ENCODE data around the gene SEMA4D.

The SEMA4D gene

DNA sequence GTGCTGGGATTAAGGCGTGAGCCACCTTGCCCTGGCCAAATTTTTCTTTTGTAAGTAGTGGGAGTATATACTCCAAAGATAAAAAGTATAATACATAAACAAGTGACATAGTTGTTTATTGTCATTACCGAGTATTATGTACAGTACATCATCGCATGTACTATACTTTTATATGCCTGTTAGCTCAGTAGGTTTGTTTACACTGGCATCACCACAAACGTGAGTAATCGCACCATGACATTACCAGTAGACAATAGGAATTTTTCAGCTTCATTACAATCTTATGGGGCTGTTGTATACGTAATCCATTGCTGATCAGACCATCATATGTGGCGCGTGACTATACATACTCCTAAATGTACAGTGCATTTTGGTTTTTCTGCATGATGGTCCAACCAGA is 169.8 kb downstream of the SEMA4D start:
- no peak for DNase-seq (ENCODE audit: low read depth in 1 of 2, low spot score in 1 of 2)

- no peak for DNase-seq (ENCODE audit: low read depth in 1 of 2, low spot score in 1 of 2)
Observed at GRCh38 chr9:89325733-89326132, 172.2 kb downstream of the SEMA4D start.

DNA sequence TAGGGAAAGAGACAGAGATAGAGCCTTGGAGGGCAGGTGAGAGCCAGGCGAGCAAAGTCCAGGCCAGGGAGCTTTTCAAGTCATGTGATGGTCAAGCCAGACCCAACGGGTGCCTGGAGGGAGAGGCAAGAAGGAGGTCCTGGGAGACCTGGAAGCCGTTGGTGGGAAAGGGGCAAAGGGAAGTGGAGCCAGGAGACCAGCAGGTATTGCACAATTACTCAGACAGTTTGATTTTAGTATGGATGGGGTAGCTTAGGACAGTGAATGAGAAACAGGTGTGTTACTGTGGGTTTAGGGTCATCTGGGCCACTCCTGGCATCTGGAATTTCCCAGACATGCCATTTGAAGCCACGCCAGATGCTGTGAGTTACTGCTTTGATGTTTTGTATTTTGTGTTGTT is 174.5 kb downstream of the SEMA4D start:
- DNase-seq (ENCODE audit: low read depth in 1 of 2, low spot score in 1 of 2) = no peak

DNA sequence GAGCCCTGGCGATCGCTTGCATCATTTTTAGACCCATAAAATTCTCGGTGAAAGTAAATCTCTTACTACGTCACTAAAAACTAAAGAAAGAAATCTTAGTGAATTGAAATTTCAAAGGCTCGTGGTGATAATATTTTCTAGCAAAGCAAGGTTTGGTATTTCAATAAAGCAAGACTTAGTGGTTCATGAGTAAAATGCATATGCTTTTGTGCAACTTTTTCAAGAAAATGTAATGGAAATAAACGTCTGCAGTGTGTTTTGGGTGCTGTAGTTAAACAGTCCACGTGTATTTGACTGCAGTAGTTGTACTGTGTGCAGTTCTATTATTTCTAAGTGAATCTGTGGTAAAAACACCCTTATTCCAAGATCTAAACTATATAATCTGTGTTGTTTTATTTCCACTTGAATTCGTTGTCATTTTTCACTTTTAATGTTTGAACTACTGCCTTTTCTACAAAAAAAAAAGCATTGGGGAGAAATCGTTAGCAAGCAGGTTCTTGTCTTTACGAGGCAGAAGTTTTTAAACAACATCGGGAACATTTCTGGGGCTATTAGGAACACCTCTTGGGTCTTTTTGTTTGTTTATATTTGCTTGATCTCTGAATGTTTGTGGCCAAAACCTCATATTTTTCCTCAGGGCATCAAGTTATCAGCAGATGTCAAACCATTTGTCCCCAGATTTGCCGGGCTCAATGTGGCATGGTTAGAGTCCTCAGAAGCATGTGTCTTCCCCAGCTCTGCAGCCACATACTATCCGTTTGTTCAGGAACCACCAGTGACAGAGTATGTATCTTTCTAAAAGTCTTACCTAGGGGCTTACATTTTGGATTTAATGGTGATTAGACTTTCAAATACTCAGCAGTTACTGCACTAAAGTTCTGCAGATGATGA is 178.7 kb downstream of the SEMA4D start:
- no peak for DNase-seq (ENCODE audit: low read depth in 1 of 2, low spot score in 1 of 2)

DNA sequence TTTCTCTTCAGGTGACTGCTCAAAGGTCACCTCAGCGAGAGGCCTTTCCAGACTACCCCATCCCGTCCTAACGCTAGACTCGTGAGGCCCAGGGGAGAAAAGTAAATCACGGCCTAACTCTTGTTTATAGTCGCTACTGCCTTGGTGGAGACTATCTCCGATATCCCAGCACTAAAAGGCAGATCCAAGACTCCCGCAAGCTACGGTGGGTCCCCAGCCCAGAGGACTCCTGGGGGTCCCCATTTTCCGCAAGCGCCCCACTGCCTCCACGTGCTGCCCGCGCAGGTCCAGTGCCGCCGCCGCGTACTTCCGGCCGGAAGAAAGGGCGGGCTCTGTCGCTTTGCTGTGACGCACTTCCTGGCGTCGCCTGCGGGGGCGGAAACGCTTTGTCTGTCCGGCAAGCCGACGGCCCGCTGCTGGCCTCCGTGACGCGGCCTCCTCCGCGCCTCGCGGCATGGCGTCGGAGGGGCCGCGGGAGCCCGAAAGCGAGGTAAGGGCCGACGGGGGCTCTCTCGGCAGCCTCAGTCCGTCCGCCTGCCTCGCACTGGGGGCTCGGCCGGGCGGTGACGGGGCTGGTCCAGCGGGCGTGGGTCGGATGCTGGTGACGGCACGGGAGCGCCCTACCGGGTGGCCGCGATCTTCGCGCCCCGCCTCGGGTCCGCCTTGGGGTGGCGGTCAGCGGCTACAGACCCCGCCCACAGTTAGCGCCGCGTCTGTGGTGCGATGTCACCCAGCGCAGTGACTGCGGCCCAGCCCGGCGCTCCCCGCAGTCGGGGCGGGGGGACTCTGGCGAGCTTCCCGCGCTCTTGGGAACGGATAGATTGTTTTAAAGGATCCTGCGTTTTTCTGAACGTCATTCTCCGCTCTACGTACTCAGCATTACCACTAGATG is 179.5 kb downstream of the SEMA4D start, which contains the start of gene SECISBP2:
SECISBP2 (plus strand) TSS at position 378 of the 892 bp plus-strand sequence; CDS start at position 455, 77 bp downstream.
- peak; percentile 85 to 93 for DNase-seq (ENCODE audit: low read depth in 1 of 2, low spot score in 1 of 2)

DNA sequence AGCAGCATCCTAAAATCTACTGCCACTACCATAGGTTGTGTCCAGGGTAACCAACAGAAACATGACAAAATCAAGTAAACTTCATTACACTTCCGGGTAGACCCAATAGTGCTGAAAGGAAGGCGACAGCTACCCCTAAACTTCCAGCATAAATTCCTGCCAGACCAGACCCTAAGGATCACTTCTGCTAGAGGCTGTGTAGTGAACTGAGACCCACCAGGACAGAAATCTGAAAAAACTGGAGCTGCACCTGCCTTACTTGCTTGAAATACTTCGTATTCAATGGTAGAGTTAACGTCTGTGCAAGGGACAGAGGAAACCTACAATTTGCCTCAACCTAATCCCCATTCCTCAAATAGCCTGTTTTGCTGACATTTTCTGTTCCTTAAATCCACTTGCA is 180.6 kb downstream of the SEMA4D start:
- DNase-seq (ENCODE audit: low read depth in 1 of 2, low spot score in 1 of 2) = no peak

GRCh38 chr9:89315482-89315881 is 182.4 kb downstream of the SEMA4D start:
- DNase-seq (ENCODE audit: low read depth in 1 of 2, low spot score in 1 of 2) = no peak

- DNase-seq (ENCODE audit: low read depth in 1 of 2, low spot score in 1 of 2) = no peak
Observed at GRCh38 chr9:89314955-89315354, 183.0 kb downstream of the SEMA4D start.

DNA sequence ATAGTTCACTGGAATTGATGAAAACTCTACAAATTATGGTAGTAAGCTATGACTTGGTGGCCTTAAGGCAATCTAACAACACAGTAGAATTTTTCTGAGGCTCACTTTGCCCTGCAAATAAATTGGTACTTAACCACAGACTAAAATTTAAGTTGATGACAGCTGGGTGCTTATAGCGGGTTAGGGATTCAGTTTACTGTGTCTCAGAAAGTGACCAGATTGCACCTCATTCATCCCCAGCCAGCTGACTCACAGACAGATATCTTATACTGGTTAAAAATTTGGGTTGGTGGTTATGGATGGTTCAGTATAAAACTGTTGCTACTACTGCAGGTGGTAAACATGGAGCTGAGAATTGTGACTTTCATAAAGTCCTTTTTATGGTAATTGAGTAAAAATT is 184.1 kb downstream of the SEMA4D start:
- DNase-seq (ENCODE audit: low read depth in 1 of 2, low spot score in 1 of 2) = no peak

GRCh38 chr9:89312222-89312571 is 185.7 kb downstream of the SEMA4D start:
- DNase-seq (ENCODE audit: low read depth in 1 of 2, low spot score in 1 of 2) = no peak

- no peak for DNase-seq (ENCODE audit: low read depth in 1 of 2, low spot score in 1 of 2)
Observed at GRCh38 chr9:89311346-89312221, 186.3 kb downstream of the SEMA4D start.

All from stimulated activated CD4-positive, alpha-beta T cell treated with anti-CD3 and anti-CD28 coated beads, Interleukin-15, amount 100 ng/mL, for 1 hour (primary cell).